Suppressor macrophage treated with lipopolysaccharide for 4 hours (primary cell): ENCODE results near the gene IFT20.

Experiments used
- DNase-seq: peaks from one replicate; pipeline ENCODE4 v3.0.0-alpha.2; 2020

The IFT20 gene

DNA sequence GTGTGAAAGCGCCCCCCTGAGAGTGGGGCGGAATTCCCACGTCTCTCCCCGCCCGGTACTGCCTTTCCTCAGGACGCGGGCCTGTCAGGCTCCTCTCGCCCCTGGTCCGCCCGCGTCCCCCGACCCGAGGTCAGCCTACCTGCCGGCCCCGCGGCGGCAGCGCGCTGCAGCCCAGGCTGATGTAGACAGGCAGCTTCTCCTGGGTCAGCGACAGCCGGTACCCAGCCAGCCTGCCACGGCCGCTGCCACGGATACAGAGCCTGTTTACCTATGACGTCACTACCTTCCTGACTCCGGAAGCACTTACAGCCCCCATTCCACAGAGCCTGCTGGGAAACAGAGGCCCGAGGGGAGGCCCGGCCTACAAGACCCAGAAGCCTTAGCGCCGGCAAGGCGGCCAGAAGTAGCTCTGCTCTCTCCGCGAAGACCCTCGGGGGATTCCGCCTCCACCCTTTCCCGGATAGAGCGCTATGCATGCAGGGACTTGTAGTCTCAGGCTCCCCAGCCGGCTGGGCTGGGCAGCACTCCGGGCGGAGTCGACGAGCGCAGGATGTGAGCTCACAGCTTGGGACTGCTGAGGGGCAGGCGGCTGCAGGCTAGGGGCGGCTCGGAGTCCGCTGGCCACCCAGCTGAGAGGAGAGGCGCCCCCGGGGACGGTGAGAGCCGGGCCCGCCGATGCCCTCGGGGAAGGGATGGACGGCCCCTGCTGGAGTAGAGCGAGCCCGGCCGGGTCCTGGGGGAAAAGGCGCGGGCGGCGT lies at the start of gene IFT20, which contains the start of gene TNFAIP1:
Gene IFT20 (minus strand): TSS at position 272 of the 758 bp plus-strand sequence. CDS start 3,487 bp downstream, outside the sequence.
Gene TNFAIP1 (plus strand): TSS at position 561 of the 758 bp plus-strand sequence. CDS start 3,761 bp downstream, outside the sequence.
- peak; percentile 100 for DNase-seq

DNA sequence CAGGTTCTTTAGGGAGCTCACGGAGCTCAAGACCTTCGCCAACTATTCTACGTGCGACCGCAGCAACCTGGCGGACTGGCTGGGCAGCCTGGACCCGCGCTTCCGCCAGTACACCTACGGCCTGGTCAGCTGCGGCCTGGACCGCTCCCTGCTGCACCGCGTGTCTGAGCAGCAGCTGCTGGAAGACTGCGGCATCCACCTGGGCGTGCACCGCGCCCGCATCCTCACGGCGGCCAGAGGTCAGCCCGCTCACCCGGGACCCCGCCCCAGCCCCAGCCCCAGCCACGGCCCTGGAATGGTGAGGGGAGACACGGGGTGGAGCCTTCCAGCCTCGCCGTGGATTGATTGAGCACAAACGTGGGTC lies 49.7 kb upstream of the IFT20 start:
- DNase-seq, result no peak

DNA sequence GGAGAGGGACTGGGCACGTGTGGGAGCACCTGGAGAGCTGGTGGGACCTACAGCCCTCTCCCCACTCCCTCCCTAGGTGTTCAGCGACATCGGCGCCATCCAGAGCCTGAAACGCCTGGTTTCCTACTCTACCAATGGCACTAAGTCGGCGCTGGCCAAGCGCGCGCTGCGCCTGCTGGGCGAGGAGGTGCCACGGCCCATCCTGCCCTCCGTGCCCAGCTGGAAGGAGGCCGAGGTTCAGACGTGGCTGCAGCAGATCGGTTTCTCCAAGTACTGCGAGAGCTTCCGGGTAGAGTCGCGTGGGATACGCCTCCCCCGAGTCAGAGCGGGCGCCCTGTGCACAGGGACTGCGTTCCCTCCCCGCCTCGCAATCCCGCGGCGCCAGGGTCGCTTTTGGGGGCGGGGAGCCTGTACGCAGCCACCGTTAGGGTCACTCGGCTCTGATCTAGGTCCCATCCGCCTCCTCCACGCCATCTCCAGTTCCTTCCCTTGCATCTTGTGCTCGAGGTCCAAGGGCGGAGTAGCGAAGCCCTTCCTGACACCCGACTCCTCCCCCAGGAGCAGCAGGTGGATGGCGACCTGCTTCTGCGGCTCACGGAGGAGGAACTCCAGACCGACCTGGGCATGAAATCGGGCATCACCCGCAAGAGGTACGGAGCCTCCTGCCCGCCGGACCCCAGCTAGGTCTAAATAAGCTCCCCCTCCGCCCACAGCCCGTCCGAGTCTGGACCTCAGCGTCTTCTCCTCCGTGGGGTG lies 49.2 kb upstream of the IFT20 start:
- peak; percentile 66 for DNase-seq

DNA sequence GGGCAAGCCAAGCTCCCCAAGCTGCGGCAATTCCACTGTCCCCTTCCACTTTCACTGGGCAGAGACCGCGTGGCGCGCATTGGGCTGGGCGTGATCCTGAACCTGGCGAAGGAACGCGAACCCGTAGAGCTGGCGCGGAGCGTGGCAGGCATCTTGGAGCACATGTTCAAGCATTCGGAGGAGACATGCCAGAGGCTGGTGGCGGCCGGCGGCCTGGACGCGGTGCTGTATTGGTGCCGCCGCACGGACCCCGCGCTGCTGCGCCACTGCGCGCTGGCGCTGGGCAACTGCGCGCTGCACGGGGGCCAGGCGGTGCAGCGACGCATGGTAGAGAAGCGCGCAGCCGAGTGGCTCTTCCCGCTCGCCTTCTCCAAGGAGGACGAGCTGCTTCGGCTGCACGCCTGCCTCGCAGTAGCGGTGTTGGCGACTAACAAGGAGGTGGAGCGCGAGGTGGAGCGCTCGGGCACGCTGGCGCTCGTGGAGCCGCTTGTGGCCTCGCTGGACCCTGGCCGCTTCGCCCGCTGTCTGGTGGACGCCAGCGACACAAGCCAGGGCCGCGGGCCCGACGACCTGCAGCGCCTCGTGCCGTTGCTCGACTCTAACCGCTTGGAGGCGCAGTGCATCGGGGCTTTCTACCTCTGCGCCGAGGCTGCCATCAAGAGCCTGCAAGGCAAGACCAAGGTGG lies 46.0 kb upstream of the IFT20 start:
- DNase-seq, result peak; percentile 53

DNA sequence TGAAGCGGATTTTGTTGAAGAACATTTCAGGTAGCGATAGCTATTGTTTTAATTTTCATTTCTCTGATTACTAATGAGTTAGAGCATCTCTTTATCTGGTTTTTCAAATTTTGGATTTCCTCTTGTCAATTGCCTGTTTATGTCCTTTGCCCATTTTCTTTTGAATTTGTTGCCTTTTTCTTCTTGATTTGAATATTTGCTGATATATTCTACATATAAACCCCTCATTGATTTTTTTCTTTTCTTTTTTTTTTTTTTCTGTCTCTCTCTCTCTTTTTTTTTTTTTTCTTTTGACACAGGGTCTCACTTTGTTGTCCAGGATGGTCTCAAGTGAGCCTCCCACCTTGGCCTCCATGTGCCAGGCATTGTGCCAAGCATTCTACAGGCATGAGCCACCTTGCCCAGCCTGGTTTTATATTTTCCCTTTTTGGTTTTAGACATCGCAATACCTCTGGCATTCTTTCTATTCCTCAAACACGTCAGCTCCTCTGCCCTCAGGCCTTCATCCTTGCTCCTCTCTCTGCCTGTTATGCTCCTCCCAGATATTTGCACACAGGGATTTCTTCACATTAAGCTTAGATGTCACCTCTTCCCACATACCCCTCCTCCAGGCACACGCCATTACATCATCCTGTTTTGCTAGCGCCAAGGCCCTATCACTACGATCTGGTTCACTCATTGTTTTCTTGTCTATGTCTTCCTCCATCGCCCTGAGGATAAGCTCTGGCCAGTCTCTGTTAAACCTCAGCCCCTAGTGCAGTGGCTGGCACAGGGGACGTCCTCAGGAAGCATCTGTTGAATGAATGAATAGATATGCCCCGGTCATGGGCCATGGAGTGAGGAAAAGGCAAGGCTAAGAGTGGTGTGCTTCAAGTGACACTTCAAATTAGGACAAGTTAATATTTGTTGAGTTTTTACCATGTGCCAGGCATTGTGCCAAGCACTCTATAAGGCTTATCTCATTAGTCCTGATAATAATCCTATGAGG lies 44.8 kb upstream of the IFT20 start:
- DNase-seq, result peak; percentile 61

GRCh38 chr17:28372945-28373274 lies 37.6 kb upstream of the IFT20 start:
- no peak for DNase-seq

GRCh38 chr17:28372203-28372944 lies 37.1 kb upstream of the IFT20 start:
- DNase-seq, result no peak

- DNase-seq, result peak; percentile 70
Observed at GRCh38 chr17:28371245-28372202, 36.3 kb upstream of the IFT20 start, which contains the start of gene SARM1. TSS of gene SARM1 (plus strand) at chr17:28371694. CDS start at chr17:28372033, 339 bp downstream.

- no peak for DNase-seq
Observed at GRCh38 chr17:28370744-28371103, 35.5 kb upstream of the IFT20 start.

- peak; percentile 89 for DNase-seq
Observed at GRCh38 chr17:28370035-28370743, 34.9 kb upstream of the IFT20 start, which contains the start of gene VTN. TSS of gene VTN (minus strand) at chr17:28370307. CDS start at chr17:28370203, 104 bp downstream.

- DNase-seq, result no peak
Observed at GRCh38 chr17:28369684-28370034, 34.4 kb upstream of the IFT20 start.

GRCh38 chr17:28368915-28369683 lies 33.8 kb upstream of the IFT20 start:
- no peak for DNase-seq

DNA sequence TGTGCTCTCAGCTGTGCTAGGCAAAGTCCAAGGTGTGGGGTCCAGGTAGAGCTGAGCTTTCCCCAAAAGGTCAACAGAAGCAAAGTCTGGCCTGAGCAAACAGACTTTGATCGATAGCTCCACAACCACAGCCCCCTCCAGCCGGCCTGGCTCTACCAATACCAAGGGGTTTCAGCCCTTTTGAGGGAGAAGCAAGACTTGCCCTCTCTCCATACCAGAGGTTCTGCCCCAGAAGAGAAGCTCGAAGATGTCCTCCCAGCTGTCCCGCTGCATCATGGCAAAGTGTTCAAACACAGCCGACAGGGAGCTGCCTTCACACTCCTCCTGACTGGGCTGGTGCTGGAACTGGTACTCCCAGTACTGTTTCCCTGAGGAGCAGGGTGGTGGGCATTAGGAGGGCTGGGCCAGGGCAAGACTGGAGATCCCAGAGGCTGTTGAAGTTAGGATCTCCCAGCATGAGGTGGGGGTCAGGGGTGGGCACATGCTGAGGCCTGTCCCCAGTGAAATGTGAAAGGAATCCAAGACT lies 33.1 kb upstream of the IFT20 start:
- no peak for DNase-seq

- DNase-seq, result no peak
Observed at GRCh38 chr17:28367641-28368305, 32.5 kb upstream of the IFT20 start.

DNA sequence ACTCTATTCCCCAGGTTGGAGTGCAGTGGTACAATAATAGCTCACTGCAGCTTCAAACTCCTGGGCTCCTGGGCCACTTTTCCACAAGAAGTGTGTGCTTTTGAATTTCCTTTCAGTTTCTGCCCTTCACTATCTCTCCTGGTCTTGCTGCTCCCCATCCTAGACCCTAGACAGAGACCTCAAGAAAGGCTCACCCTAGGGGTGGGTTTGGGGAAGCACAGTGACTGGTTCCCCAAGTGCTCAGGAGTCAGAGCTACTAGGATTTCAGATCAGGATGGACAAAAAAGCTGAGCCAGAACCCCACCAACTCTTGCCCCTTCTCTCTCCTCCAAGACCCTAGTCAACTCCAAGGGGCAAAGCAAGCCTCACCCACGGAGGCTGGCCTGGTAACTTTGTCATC lies 31.3 kb upstream of the IFT20 start:
- DNase-seq, result no peak

GRCh38 chr17:28365487-28365886 lies 30.2 kb upstream of the IFT20 start:
- DNase-seq, result no peak

DNA sequence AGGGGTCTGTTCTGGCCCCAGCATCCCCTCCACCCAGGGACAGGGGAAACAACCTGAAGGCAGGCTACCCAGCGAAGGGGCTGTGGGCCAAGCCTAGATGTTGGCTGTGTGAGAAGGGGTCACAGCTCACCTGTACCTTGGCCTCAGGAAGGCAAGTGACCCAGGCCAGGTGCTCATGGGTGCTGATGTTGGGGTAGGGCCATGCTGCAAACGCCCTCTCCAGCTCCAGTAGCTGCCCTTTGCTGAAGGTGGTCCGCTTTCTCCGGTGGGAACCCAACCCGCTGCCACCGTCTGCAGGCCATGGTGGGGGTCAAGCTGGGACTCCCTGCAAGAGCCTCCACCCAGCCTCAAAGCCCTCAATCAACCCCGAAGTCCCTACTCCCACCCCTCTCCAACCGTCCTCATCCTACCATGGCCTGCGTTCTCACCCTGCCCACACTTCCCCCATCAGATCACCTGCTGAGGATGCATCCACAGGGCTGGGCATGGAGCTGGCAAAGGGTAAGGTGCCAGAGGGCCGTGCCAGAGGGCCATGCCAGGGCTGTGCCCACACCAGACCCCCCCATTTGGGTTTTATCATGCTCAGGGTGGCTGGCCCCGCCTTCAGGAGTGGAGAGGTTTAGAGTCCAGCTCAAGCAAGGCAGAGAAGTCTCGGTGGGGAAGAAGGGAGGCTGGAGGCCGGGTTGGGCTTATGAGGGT lies 29.5 kb upstream of the IFT20 start, which contains the start of gene SEBOX:
Gene SEBOX (minus strand): TSS at position 535 of the 699 bp plus-strand sequence. CDS start 48 bp downstream, at position 487.
- DNase-seq, result no peak
